ENCODE results near the gene FAM240A. TPM values are rescaled to one million over a fixed set of nuclear protein-coding genes. Genes with fewer than 3 reads are reported as not detected.

FAM240A gene
- total RNA-seq, 1 donor from 2014 or later: not detected

DNA sequence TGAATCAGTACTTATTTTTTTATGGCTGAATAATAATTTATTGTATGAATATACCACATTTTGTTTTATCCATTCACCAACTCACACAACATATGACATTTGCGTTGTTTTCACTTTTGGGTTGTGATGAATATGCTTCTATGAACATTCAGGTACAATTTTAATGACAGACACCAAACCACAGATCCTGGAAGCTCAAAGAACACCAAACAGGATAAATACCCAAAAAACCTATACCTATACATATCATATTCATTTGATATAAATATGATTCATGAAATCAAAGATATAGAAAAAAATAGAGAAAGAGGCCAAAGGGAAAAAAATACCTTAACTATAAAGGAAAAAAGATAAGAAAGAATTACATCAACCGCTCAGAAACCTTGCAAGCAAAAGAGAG, 35.8 kb downstream of the FAM240A start:
- H3K4me1 Mint-ChIP-seq: no peaks in the 10 kb centered on the region
- no peaks in the 10 kb centered on the region for H3K36me3 Mint-ChIP-seq
- H3K4me3 ChIP-seq: no peak overlapping the region
- H3K27ac ChIP-seq: no peak overlapping the region
- no peak overlapping the region for H2AFZ ChIP-seq (replicated peaks)
- TF ChIP-seq, protein P1, sequence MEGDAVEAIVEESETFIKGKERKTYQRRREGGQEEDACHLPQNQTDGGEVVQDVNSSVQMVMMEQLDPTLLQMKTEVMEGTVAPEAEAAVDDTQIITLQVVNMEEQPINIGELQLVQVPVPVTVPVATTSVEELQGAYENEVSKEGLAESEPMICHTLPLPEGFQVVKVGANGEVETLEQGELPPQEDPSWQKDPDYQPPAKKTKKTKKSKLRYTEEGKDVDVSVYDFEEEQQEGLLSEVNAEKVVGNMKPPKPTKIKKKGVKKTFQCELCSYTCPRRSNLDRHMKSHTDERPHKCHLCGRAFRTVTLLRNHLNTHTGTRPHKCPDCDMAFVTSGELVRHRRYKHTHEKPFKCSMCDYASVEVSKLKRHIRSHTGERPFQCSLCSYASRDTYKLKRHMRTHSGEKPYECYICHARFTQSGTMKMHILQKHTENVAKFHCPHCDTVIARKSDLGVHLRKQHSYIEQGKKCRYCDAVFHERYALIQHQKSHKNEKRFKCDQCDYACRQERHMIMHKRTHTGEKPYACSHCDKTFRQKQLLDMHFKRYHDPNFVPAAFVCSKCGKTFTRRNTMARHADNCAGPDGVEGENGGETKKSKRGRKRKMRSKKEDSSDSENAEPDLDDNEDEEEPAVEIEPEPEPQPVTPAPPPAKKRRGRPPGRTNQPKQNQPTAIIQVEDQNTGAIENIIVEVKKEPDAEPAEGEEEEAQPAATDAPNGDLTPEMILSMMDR (IDR thresholded peaks at IDR 0.05): no peak
- TF ChIP-seq EZH2 (IDR thresholded peaks at IDR 0.05) (no peak), EZH2phosphoT487 (IDR thresholded peaks at IDR 0.05) (no peak)
- H3K9me3 Mint-ChIP-seq: peaks cover 17% of the 10 kb centered on the region
- H3K27ac Mint-ChIP-seq: no peak overlapping the region
- H3K4me1 ChIP-seq: no peaks in the 10 kb centered on the region
- H3K36me3 ChIP-seq: no peaks in the 10 kb centered on the region
- no peaks in the 10 kb centered on the region for H3K79me2 ChIP-seq (ENCODE audit: low read depth)
- H3K4me2 ChIP-seq: no peak overlapping the region
- H4K20me1 ChIP-seq (ENCODE audit: low read depth): no peaks in the 10 kb centered on the region
- no peaks in the 10 kb centered on the region for H3K9me3 ChIP-seq (ENCODE audit: low read depth)
- no peak overlapping the region for H3K4me3 Mint-ChIP-seq
- H3K27me3 ChIP-seq: no peaks in the 10 kb centered on the region
- DNase-seq (ENCODE audit: low spot score): no peak
- H3F3A ChIP-seq (ENCODE audit: low read depth): no peaks in the 10 kb centered on the region
- H3K27me3 Mint-ChIP-seq (ENCODE audit: insufficient read depth, low read depth): no peaks in the 10 kb centered on the region
- no peak overlapping the region for H3K9ac ChIP-seq

DNA sequence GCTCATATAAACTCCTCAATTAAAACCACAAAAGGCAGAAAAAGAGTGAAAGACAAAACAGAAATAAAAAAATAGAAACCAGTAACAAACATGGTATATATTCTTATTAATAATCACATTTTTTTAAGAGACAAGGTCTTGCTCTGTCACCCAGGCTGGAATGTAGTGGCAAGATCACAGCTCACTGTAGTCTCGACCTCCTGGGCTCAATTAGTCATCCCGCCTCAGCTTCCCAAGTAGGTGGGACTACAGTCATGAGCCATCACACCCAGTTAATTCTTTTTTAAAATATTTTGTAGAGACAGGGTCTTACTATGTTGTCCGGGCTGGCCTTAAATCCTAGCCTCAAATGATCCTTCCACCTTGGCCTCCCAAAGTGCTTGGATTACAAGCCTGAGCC, 37.1 kb downstream of the FAM240A start:
- Histone ChIP-seq H3K36me3 (no peaks in the 10 kb centered on the region), H3K4me2 (no peak overlapping the region), H3K9ac (no peak overlapping the region), H3K4me3 (no peak overlapping the region), H3K9me3 (ENCODE audit: low read depth) (no peaks in the 10 kb centered on the region), H2AFZ (replicated peaks) (no peak overlapping the region), H4K20me1 (ENCODE audit: low read depth) (no peaks in the 10 kb centered on the region), H3F3A (ENCODE audit: low read depth) (no peaks in the 10 kb centered on the region), H3K4me1 (no peaks in the 10 kb centered on the region), H3K79me2 (ENCODE audit: low read depth) (no peaks in the 10 kb centered on the region), H3K27me3 (no peaks in the 10 kb centered on the region), H3K27ac (no peak overlapping the region)
- DNase-seq (ENCODE audit: low spot score): no peak
- Mint-ChIP-seq H3K9me3 (peaks cover 17% of the 10 kb centered on the region), H3K4me3 (no peak overlapping the region), H3K27ac (no peak overlapping the region), H3K36me3 (no peaks in the 10 kb centered on the region), H3K27me3 (ENCODE audit: insufficient read depth, low read depth) (no peaks in the 10 kb centered on the region), H3K4me1 (no peaks in the 10 kb centered on the region)
- TF ChIP-seq EZH2phosphoT487 (IDR thresholded peaks at IDR 0.05) (no peak), EZH2 (IDR thresholded peaks at IDR 0.05) (no peak)
- TF ChIP-seq, protein P1 (IDR thresholded peaks at IDR 0.05): no peak

DNA sequence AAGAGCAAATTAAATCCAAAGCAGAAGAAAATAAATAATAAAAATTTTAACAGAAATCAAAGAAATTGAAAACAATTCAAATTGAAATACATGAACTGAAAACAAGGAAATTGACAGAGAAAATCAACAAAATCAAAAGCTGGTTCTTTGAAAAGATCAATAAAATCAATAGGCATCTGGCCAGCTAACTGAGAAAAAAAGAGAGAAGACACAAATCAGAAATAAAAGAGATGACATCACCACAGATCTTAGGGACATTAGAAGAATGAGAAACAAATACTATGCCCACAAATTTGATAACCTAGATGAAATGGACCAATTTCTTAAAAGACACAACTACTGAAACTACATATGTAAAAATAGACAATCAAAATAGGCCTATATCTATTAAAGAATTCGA, 38.8 kb downstream of the FAM240A start:
- TF ChIP-seq, protein P1 (IDR thresholded peaks at IDR 0.05): no peak
- TF ChIP-seq EZH2 (IDR thresholded peaks at IDR 0.05) (no peak), EZH2phosphoT487 (IDR thresholded peaks at IDR 0.05) (no peak)
- H3K27me3 ChIP-seq: no peaks in the 10 kb centered on the region
- no peaks in the 10 kb centered on the region for H4K20me1 ChIP-seq (ENCODE audit: low read depth)
- no peak overlapping the region for H3K4me2 ChIP-seq
- H3K4me1 Mint-ChIP-seq: no peaks in the 10 kb centered on the region
- DNase-seq (ENCODE audit: low spot score): no peak
- no peak overlapping the region for H3K27ac ChIP-seq
- no peak overlapping the region for H3K27ac Mint-ChIP-seq
- H3K4me3 Mint-ChIP-seq: no peak overlapping the region
- peaks cover 1% of the 10 kb centered on the region for H3F3A ChIP-seq (ENCODE audit: low read depth)
- no peaks in the 10 kb centered on the region for H3K79me2 ChIP-seq (ENCODE audit: low read depth)
- H3K9me3 Mint-ChIP-seq: peaks cover 17% of the 10 kb centered on the region
- no peak overlapping the region for H2AFZ ChIP-seq (replicated peaks)
- no peaks in the 10 kb centered on the region for H3K4me1 ChIP-seq
- H3K4me3 ChIP-seq: no peak overlapping the region
- H3K9me3 ChIP-seq (ENCODE audit: low read depth): no peaks in the 10 kb centered on the region
- no peak overlapping the region for H3K9ac ChIP-seq
- no peaks in the 10 kb centered on the region for H3K36me3 Mint-ChIP-seq
- H3K27me3 Mint-ChIP-seq (ENCODE audit: insufficient read depth, low read depth): no peaks in the 10 kb centered on the region
- H3K36me3 ChIP-seq: no peaks in the 10 kb centered on the region
